ENCODE results near the gene PLIN3. TPM values are rescaled to one million over a fixed set of nuclear protein-coding genes. Genes with fewer than 3 reads are reported as not detected.
"Not testable (repeated sequence)": the region's sequence is repeated elsewhere in the genome, so short reads cannot be mapped to it uniquely, and the experiment has no call there.

PLIN3 gene
- total RNA-seq, 1 donor from 2014 or later: 44.5 TPM

GRCh38 chr19:4908781-4909155 is 41.3 kb upstream of the PLIN3 start:
- H3K9me3 ChIP-seq: no peaks in the 10 kb centered on the region
- H3K27ac ChIP-seq: no peak overlapping the region
- H3K4me1 ChIP-seq: peaks cover 31% of the 10 kb centered on the region
- DNase-seq (no peak), ATAC-seq (no peak)
- TF ChIP-seq CTCF (IDR thresholded peaks at IDR 0.05): no peak
- intact Hi-C loops (cut with DNase I): no loop called here
- no peaks in the 10 kb centered on the region for H3K36me3 ChIP-seq
- H3K4me3 ChIP-seq: no peak overlapping the region
- H3K27me3 ChIP-seq (ENCODE audit: low read depth): peaks cover 13% of the 10 kb centered on the region

GRCh38 chr19:4908360-4908759 is 40.9 kb upstream of the PLIN3 start:
- DNase-seq: no peak
- TF ChIP-seq CTCF (IDR thresholded peaks at IDR 0.05): no peak
- intact Hi-C loops (cut with DNase I): no loop called here
- Histone ChIP-seq H3K4me1 (peaks cover 31% of the 10 kb centered on the region), H3K27me3 (ENCODE audit: low read depth) (peaks cover 13% of the 10 kb centered on the region), H3K36me3 (no peaks in the 10 kb centered on the region), H3K9me3 (no peaks in the 10 kb centered on the region), H3K4me3 (no peak overlapping the region), H3K27ac (no peak overlapping the region)
- ATAC-seq: no peak

GRCh38 chr19:4906963-4907362 is 39.5 kb upstream of the PLIN3 start:
- H3K27me3 ChIP-seq (ENCODE audit: low read depth): peaks cover 13% of the 10 kb centered on the region
- no peak overlapping the region for H3K4me3 ChIP-seq
- DNase-seq: no peak
- H3K9me3 ChIP-seq: no peaks in the 10 kb centered on the region
- H3K4me1 ChIP-seq: peaks cover 26% of the 10 kb centered on the region
- TF ChIP-seq CTCF (IDR thresholded peaks at IDR 0.05): no peak
- H3K36me3 ChIP-seq: no peaks in the 10 kb centered on the region
- H3K27ac ChIP-seq: no peak overlapping the region
- ATAC-seq: no peak
- intact Hi-C loops (cut with DNase I): no loop called here

- Histone ChIP-seq H3K4me3 (no peak overlapping the region), H3K36me3 (no peaks in the 10 kb centered on the region), H3K9me3 (no peaks in the 10 kb centered on the region), H3K4me1 (peaks cover 7% of the 10 kb centered on the region), H3K27ac (no peak overlapping the region), H3K27me3 (ENCODE audit: low read depth) (peaks cover 12% of the 10 kb centered on the region)
- no peak for ATAC-seq
- no peak for TF ChIP-seq CTCF (IDR thresholded peaks at IDR 0.05)
- intact Hi-C loops (cut with DNase I): no loop called here
- DNase-seq: no peak
These were observed 37.0 kb upstream of the PLIN3 start for GRCh38 chr19:4904481-4904880.

GRCh38 chr19:4902796-4903195 is 35.3 kb upstream of the PLIN3 start, which contains the start of gene ARRDC5:
TSS of gene ARRDC5 (minus strand) at chr19:4902896. CDS start at chr19:4902825, 71 bp downstream.
- Histone ChIP-seq H3K27ac (no peak within 1 kb of the TSS), H3K9me3 (no peaks in the 10 kb centered on the region), H3K36me3 (no peaks in the 10 kb centered on the region), H3K4me1 (no peaks in the 10 kb centered on the region), H3K4me3 (no peak within 1 kb of the TSS), H3K27me3 (ENCODE audit: low read depth) (no peaks in the 10 kb centered on the region)
- no peak for TF ChIP-seq CTCF (IDR thresholded peaks at IDR 0.05)
- ATAC-seq (no peak), DNase-seq (no peak)
- intact Hi-C loops (cut with DNase I): no loop called here

- H3K27me3 ChIP-seq (ENCODE audit: low read depth); H3K27ac ChIP-seq; H3K4me1 ChIP-seq; ATAC-seq; H3K36me3 ChIP-seq; intact Hi-C loops (cut with DNase I); H3K9me3 ChIP-seq; H3K4me3 ChIP-seq: not testable (repeated sequence)
- peak; percentile 61 for DNase-seq
These were observed 33.4 kb upstream of the PLIN3 start for GRCh38 chr19:4900879-4901278.
